GM13977 (cell line): Measurements from ENCODE around the gene SRPK1.

Experiments
- DNase-seq: peaks from one replicate; pipeline ENCODE4 v3.0.0; 2012; ENCODE audit warnings: low spot score
- CTCF ChIP-seq: IDR thresholded peaks from 2 replicates; pipeline ENCODE4 v1.5.1; 2012; ENCODE audit warnings: mild to moderate bottlenecking, control low read depth; ENCODE audit not compliant: insufficient read depth; ENCODE audit errors: extremely low read depth, missing control alignments
- in situ Hi-C: fragments of 300-500 bp; cut with MboI; formaldehyde crosslinking; loops from one replicate; pipeline ENCODE4 v1.12.0; 2022; ENCODE audit warnings: low sequenced_read_pairs, low pct_unique_long_range_greater_than_20kb, mixed read lengths, inconsistent platforms; ENCODE audit not compliant: unreplicated experiment

SRPK1 gene

DNA sequence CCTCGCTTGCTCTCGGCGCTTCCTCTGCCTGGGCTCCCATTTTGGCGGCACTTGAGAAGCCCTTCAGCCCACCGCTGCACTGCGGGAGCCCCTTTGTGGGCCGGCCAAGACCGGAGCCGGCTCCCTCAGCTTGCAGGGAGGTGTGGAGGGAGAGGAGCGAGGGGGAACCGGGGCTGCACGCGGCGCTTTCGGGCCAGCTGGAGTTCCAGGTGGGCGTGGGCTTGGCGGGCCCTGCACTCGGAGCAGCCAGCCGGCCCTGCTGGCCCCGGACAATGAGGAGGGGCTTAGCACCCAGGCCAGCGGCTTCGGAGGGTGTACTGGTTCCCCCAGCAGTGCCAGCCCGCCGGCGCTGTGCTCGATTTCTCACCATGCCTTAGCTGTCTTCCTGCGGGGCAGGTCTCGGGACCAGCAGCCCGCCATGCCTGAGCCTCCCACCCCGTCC lies 10.2 kb upstream of the SRPK1 start:
- in situ Hi-C loops: no loop called here
- no peak for DNase-seq

GRCh38 chr6:35929601-35930000 lies 8.7 kb upstream of the SRPK1 start:
- TF ChIP-seq CTCF: no peak
- in situ Hi-C loops: no loop called here

More for the DNA sequence above, 10.2 kb upstream of the SRPK1 start:
- no peak for TF ChIP-seq CTCF

DNA sequence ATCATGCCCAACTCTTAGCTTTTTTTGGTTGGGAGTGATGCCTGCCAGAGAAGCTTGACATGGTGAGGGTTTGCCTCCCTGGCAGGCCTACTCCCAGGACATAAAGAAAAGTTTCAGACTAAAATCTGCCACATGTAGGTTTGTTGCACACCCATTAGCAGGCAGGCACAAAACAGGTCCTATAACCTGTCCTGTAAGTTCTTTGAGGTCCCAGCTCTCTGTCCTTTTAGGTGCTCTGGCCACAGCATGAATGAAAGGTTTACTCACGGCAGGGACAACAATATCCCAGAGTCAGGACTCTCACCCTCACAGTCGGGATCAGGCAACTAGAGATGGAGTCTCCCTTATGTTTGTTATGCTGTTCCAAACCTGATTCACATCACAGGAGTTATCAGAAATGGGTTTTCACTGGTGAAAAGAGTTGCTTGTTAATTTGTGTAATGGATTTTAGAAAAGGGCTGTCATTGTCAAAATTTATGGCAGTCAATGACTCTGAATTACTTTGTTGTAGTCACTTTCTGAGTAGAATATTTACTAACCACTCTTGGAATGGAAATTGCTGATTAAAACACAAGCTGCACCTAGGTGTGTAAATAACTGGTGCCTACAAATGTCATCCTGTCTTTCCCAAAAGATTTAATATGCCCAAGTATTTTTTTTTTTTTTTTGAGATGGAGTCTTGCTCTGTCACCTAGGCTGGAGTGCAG lies 5.8 kb upstream of the SRPK1 start:
- DNase-seq: no peak
- no peak for TF ChIP-seq CTCF
- in situ Hi-C loops: no loop called here

More at GRCh38 chr6:35929601-35930000, 8.7 kb upstream of the SRPK1 start:
- DNase-seq: no peak

- in situ Hi-C loops: no loop called here
- no peak for TF ChIP-seq CTCF
- DNase-seq: no peak
These were observed 5.1 kb upstream of the SRPK1 start for GRCh38 chr6:35925961-35926360.

DNA sequence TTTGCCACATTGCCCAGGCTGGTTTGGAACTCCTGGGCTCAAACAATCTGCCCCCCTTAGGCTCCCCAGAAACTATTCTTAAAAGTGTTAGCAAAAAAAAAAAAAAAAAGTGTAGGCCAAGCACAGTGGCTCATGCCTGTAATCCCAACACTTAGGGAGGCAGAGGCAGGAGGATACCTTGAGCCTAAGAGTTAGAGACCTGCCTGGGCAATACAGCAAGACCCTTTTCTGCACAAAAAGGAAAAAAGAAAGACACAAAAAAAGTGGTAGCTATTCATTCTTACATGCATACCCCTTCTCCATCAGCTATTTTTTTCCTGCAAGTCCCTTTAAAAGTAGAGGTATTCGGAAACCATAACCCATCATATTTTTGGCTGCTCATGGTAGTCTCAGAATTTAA lies 3.2 kb upstream of the SRPK1 start:
- TF ChIP-seq CTCF: no peak

DNA sequence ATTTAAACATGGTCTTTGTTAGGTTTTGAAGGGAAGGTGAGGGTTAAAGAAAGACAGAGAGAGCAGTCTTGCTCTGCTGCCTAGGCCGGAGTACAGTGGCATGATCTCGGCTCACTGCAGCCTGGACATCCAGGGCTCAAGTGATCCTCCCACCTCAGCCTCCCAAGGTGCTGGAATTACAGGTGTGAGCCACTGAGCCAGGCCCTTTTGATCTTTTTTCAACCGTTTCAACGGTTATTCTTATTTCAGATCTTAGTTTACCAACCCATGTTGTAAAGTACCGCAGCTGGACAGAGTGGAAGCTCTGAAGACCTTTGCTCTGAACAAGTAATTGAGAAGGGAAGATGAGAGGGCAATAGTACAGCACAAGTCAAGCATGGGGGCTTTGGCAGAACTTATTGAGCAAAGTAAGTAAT lies 1.2 kb upstream of the SRPK1 start:
- no peak for DNase-seq
- TF ChIP-seq CTCF: no peak
- in situ Hi-C loops: no loop called here

More for the DNA sequence above, 3.2 kb upstream of the SRPK1 start:
- in situ Hi-C loops: no loop called here
- no peak for DNase-seq
